HG02840 (cell line): ENCODE measurements around the gene ANKAR.
"Not testable (repeated sequence)": the region's sequence is repeated elsewhere in the genome, so short reads cannot be mapped to it uniquely, and the experiment has no call there.

Experiments
- ATAC-seq: cut with Tn5 transposase; IDR thresholded peaks from one replicate; pipeline ENCODE4 v1.9.1; 2021; ENCODE audit warnings: mild to moderate bottlenecking, moderate library complexity, moderate number of reproducible peaks; ENCODE audit not compliant: unreplicated experiment, low FRiP score

The ANKAR gene

DNA sequence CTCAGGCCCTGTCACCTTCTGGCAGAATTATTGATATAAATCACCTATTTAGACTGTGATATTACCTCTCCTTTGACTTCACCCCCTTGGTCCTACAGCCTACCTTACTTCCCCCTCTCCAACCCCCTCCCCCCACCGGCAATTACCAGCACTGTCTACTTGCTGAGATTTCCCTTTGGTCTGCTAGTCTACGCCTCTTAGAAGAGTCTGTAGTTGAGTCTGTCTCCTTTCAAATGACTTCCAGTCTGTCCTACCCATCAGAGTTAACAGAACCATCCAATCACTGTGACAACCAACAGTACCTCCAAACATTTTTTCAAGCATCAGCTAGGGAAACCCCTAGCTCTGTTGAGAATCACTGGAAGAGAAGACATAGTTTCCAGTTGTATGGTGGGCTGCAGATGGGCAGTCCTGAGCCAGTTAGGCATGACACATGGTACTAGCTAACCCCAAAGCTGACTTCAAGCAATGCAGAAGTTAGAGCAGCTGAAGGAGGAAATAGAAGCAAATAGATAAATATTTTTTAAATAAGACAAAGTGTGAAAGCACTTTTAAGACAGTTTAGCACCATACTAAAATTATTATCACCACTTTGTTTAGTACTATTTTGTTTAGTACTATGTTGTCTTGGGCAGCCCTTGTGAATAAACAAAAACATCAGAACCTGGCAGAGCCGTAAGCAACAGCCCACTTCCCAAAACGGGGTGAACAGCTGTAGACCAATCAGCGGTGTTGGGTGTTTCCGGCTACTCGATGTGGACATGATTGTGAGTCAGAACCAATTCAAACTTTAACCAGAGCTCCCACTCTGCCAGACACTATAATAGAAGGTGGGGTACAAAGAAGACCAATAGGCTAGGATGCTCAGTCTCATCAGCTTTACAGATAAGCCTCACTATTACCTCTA lies 15.9 kb upstream of the ANKAR start:
- no peak for ATAC-seq

DNA sequence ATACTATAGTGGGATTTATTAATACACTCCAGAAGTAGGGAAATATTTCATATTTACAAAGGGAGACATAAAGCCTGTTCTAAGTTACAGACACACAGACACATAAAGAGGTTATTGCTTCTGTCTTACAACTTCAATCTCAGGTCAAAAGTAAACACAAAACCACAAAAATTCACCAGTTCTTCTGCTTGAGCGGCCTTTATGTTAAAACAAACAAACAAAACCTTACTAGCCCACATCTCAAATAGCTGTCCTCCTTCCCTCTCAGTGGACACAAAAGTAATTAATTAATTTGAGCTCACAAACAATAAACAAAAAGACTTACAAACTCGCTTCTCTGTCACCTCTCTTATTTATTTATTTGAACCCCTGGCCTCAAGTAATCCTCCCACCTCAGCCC lies 14.7 kb upstream of the ANKAR start:
- no peak for ATAC-seq

DNA sequence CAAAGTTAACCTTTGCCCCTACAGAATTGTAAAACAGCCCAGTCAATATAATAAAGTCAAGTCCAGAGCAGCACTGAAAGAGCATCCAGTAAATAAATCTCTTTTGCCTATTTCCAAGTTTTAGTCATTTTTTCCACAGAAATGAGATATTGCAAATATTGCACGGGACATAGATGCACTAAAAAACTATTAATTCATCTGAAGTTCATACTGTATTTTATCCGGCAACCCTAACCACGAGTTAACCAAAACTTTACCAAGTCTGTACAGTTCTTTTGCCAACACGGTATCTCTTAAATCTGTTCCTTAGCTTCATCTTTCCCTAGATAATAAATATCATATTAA lies 13.7 kb upstream of the ANKAR start:
- no peak for ATAC-seq

DNA sequence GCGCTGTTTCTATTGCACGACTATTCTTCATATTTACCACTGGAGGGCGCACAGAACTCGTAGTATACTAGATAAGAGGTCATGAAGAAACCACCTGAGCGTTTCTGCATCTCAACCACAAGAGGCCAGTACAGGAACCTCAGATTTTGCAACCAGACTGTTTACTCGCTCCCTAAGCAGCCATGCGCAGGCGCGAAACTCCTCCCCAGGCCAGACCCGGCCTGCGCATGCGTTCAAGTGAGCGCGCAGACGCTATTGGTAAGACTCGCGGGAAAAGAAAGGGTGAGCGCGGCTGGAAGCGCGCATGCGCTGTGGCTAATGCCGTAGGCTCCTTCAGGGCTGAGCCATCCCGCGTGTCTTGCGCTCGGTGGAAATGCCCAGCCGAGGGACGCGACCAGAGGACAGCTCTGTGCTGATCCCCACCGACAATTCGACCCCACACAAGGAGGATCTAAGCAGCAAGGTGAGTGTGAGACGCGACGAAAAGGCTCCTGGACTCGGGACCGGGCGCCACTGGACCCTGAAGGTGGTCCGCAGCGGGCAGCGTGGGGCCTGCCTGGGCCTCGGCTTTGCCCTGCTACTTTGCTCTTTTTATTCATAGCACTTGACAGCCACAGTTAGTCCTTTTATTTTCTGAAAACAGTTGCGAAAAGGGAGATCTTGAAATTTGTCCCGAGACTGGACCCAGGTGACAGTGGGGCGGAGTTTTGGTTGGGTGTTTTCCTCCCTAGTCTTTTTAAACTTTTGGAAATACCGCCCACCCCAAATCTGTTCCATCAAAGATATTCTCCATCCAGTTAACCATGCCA lies 13.1 kb upstream of the ANKAR start, which contains the start of gene ASNSD1:
Gene ASNSD1 (plus strand): TSS at position 312 of the 809 bp plus-strand sequence. CDS start 4,674 bp downstream, outside the sequence.
- peak; percentile 96 for ATAC-seq

DNA sequence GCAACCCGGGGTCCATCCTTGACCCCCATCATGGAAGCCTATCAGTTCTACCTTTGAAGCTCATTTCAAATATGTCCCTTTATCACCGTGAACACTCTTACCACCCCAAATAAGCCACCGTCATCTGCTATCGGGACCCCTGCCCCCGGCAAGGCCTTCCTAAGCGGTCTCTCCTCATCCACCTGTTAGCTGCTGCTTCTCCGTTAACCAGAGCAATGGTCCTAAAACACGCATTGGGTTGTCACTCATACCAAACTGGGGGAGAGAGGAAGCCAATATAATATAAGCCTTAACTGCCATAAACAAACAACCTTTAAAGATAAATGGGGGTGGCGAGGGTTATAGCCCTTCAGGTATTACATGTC lies 12.5 kb upstream of the ANKAR start:
- no peak for ATAC-seq

DNA sequence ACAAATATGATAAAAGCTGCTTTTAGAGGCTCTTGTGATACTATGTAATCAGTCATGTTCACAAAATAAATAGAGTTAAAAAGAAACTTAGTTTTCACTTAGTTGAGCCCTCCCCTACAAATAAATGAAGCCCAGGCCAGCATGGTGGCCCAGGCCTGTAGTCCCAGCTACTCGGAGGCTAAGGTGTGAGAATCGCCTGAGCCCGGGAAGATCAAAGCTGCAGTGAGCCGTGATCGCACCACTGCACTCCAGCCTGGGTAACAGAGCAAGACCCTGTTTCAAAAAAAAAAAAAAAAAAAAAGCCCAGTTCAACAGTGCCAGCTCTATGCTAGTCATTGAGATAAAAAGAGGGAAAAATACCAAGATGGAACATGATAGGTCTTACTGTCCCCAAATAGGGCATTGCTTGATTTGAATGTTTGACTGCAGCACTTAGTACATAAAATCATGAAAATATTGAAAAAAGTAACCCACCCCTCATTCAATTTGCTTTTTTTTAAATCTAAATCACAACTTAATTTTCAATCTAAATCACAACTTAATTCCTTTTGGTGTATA lies 11.7 kb upstream of the ANKAR start:
- no peak for ATAC-seq

DNA sequence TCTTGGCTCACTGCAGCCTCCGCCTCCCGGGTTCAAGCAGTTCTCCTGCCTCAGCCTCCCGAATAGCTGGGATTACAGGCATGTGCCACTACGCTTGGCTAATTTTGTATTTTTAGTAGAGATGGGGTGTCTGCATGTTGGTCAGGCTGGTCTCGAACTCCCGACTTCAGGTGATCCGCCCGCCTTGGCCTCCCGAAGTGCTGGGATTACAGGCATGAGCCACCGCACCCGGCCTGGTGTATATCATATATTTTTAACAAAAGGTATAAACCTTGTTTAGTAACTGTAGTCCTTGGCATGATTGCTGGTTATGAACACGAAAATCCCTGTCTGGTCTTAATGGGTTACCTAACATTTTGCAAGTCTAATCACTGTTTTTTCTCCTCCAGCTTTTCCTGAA lies 11.2 kb upstream of the ANKAR start:
- ATAC-seq, result not testable (repeated sequence)

DNA sequence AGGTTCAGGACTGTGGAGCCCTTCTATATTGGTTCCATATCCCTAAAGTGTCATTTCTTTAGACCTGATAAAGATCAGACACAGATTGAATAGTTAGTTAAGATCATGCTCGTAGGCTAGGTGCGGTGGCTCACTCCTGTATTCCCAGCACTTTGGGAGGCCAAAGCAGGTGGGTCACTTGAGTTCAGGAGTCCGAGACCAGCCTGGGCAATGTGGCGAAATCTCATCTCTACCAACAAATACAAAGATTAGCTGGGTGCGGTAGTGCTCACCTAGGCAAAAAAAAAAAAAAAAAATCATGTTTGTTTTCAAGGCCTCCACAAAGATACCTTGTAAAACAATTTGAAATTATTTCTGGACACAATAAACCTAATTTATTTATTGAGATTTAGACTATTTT lies 4.6 kb upstream of the ANKAR start:
- ATAC-seq, result no peak

DNA sequence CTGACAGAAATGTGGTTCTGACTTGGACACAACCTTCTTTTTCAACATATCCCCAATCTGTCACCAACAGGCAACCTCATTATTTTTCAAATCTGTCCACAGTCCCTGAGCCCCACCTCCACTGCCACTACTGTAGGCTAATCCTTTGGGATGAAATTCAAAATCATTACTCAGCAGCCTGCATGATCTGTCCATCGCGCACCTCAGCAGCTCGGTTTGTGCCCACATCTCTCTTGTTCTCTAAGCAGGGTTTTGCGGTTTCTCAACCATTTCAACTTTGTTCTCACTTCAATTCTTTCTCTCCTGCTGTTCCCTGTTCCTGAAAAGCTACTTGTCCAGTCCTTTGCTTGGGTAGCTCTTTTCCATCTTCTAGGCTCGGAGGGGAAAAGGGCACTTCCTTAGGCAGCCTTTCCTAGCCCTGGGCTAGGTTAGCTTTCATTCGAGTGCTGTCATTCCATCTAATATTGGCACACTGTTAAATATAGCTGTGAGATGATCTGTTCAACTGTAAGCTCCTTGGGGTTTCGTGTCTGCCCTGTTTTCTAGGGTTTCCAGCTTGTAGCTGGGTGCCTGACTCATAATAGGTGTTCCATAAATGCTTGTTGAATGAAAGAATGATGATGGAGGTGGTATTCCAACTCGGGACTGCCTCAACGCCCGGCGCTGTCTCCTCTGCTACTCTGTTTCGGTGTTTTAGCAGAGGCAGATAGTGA lies 653 bp upstream of the ANKAR start:
- ATAC-seq, result no peak

DNA sequence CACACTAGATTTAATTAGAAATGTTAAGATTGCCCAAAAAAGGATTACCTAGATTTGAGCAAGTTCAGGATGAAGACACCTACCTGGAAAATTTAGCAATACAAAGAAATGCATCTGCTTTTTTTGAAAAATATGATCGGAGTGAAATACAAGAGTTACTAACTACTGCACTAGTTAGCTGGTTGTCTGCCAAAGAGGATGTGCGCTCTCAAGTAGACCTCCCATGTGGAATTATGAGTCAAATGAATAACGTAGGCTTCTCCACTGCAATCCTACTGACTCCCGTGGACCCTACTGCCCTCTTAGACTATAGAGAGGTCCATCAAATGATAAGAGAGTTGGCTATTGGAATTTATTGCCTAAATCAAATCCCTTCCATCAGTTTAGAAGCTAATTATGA lies 2.0 kb downstream of the ANKAR start:
- no peak for ATAC-seq

DNA sequence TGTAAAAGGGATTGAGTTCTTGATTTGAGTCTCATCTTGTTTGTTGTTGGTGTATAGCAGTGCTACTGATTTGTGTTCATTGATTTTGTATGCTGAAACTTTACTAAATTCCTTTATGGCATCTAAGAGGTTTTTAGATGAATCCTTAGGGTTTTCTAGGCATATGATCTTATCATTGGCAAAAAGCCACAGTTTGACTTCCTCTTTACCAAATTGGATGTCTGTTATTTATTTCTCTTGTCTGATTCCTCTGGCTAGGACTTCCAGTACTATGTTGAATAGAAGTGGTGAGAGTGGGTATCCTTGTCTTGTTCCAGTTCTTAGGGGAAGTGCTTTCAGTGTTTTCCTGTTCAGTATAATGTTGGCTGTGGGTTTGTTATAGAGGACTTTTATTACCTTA lies 4.8 kb downstream of the ANKAR start:
- no peak for ATAC-seq

DNA sequence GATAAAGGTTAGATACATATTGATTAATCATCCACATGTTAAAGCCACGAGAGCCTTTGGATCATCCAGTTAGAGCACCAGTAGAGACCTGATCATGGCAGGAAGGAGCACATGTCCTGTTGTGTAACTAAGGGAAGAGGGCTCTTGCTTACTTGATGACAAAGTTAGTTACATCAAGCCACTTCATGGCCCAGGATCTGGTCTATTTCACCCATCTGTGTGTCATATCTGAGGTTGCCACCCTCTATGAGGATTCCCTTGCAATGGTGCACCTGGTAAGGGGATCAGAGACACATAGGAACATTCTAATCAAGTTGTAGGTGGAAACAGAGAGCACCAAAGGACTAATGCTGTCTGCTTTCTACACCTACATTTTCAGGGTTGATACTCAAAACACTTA lies 6.7 kb downstream of the ANKAR start:
- no peak for ATAC-seq

DNA sequence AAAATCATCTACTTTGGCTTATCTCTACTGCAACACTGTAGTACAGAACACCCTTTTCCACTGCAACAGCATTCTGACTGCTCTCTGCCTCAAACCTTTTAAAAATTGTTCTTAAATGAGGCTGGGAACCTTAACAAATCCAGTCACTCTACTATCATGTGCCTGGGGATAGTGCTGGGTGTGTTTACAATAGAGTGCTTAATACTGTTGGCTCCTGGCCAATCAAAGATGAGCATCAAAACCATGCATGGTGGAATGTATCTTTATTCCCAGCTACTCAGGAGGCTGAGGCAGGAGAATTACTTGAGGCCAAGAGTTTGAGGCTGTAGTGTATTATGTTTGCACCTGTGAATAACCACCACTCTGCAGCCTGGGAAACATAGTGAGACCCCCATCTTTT lies 7.4 kb downstream of the ANKAR start:
- no peak for ATAC-seq

DNA sequence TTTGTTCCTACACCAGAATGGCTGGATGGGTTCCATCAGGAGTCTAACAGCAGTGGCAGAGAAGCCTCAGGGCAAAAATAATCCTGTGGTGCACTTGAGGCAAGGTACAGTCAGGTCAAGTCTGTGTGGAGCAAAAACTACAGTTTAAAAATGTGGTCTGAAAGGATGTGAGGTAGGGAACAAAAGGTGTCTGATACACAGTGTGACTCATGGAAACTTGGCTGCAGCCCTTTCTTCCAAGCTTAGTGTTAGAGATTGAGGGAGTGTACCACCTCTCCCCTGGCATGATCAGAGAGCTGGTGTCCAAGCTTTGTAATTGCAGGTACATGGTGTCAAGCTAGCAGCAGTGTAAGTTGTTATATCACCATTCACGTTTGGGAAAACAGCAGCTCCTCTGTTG lies 8.9 kb downstream of the ANKAR start:
- no peak for ATAC-seq

DNA sequence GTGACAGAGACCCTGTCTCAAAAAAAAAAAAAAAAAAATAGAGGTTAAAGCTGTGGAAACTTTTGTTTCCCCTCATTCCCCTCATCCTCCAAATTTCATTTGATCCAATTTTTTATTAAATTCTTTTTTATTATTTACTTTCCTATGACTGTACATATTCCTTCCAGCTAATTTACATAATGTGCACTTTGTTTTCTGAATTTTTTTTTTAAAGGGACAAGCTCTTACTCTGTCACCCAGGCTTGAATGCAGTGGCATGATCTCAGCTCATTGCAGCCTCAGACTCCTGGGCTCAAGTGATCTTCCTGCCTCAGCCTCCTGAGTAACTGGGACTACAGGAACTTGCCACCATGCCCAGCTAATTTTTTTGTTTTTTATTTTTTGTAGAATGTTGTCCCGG lies 10.3 kb downstream of the ANKAR start:
- no peak for ATAC-seq

DNA sequence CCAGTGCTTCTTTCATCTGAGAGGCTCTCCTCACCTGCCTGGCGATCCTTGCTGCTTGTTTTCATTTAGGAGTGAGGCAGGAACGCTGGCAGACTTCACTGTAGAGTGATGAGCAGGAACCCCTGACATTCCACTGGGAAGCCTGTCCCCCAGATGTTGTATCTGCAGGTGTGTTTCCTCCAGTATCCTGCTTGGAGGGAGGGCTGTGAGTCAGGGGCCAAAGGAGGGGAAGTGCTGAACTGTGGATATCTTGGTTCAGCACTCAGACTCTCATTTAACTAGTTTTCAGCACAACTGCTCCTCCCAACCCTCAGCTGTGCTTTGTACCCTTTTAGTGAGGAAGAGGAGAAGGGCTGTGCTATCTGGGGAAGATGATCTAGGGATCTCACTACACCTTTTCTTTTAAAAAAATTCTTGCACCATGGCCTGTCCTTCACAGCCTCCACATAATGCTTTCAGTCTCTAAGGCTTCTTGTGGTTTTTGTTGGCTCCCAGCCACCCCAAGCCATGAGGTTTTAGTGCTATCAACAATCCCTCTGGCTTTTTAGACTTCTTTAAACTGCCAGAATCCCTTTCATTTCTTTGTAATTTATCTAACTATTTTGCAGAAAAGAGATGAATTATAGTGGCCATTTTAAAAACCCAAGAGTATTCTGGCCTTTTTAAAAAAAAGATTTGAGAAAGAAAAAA lies 11.2 kb downstream of the ANKAR start:
- no peak for ATAC-seq

DNA sequence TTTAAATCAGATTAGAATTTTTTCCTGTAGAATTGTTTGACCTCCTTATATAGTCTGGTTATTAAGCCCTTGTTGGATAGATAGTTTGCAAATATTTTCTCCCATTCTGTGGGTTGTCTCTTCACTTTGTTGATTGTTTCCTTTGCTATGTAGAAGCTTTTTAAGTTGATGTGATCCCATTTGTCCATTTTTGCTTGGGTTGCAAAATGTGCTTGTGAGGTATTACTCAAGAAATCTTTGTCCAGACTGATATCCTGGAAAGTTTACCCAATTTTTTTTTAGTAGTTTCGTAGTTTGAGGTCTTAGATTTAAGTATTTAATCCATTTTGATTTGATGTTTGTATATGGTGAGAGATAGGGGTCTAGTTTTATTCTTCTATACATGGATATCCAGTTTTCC lies 13.3 kb downstream of the ANKAR start:
- ATAC-seq, result not testable (repeated sequence)

DNA sequence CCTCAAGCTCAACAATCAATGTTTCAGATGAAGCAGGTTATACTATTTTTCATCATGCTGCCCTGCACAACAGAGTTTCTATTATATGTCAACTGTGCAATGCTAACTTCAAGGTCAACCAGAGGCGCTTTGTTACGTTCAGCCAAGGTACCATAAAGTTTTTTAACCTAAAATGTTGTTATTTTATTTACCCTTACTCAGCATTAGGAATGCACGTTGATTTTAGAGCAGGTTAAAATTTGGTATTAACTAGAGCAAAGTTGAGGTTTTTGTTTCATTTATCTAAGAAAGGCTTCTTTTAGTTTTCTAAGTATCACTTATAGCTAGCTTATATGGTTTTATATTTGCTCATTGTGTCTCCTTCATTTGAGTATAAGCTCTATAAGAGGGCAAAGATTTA lies 21.8 kb downstream of the ANKAR start:
- no peak for ATAC-seq

DNA sequence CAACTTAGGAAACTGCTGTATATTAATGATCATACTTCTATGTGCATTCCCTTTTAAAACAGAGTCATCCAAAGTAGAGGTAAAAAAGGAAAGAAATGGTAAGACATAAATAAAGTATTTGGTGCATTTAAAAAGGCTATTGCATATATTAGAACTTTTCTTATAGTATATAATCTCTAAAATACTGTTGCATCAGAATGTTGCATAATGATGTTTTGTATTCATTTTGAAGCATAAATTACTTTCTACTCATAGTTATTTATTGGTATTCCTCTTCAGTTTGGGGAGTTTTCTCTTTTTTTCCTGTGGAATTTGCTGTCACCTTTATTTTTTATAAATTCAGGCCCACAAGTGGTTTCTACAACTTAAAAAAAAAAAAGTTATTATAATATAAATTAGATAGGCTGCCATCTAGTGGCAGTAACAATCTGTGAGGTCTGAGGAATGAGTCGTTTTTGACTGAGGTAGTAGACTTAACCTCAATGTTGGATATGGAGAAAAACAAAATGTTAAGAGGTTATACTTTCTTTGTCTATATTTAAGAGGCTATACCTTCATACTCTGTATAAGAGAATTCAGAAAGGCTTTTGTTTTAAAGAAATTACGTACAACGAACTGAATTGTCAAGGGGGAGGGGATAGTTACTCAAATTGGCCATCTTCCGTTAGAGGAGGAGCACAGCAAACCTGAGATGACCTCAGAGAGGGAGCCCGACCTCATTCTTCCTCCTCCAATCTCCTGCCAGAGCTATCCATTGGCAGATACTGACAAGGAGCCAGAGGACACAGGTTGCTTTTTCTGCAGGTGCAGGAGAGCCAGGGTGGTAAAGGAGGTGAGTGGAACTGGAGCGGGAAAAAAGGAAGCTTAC lies 23.8 kb downstream of the ANKAR start:
- no peak for ATAC-seq
